Panc1 (cell line): ENCODE measurements around the gene ZNF208. TPM values are rescaled to one million over a fixed set of nuclear protein-coding genes. Genes with fewer than 3 reads are reported as not detected.

ENCODE experiments used
- ATAC-seq: fragments of 200-7000 bp; cut with Tn5 transposase; 2 replicates; pipeline ENCODE4 v1.9.1; 2020; ENCODE audit warnings: mild to moderate bottlenecking, moderate library complexity
- BruUV-seq: library from RNA; stranded (reverse); fragments of 400-500 nt; replicated peaks from 2 replicates; lab custom pipeline; 2021; lab: Mats Ljungman, UMichigan
- CTCF ChIA-PET: fragments of 300-600 bp; sonication (Branson Sonifier 250); formaldehyde crosslinking; loops from one replicate; lab custom pipeline; 2022; ENCODE audit warnings: antibody characterized with exemption; lab: Charles Lee
- POLR2A ChIA-PET: fragments of 300-600 bp; sonication (Branson Sonifier 250); formaldehyde crosslinking; loops from one replicate; lab custom pipeline; 2022; ENCODE audit warnings: antibody characterized with exemption; lab: Charles Lee
- DNase-seq: peaks from one replicate; pipeline ENCODE4 v3.0.0-alpha.2; 2010; ENCODE audit warnings: low read depth, low spot score
- H3K27ac ChIP-seq: 2 replicates; pipeline ENCODE4 v1.5.1; 2011; ENCODE audit warnings: mild to moderate bottlenecking, low read length, inconsistent platforms
- H3K27me3 ChIP-seq: fragments of 200-500 bp; sonication (Bioruptor generic); 2 replicates; pipeline ENCODE4 v1.6.0; 2014; ENCODE audit warnings: low read length, inconsistent platforms; ENCODE audit not compliant: control insufficient read depth, insufficient read depth
- H3K36me3 ChIP-seq: fragments of 200-500 bp; sonication (Bioruptor generic); 2 replicates; pipeline ENCODE4 v1.5.1; 2014; ENCODE audit warnings: inconsistent platforms, mild to moderate bottlenecking, low read length, moderate library complexity; ENCODE audit not compliant: control insufficient read depth, insufficient read depth
- H3K4me1 ChIP-seq: 2 replicates; pipeline ENCODE4 v1.5.1; 2011; ENCODE audit warnings: inconsistent platforms, mild to moderate bottlenecking, low read length, moderate library complexity; ENCODE audit not compliant: control insufficient read depth, insufficient read depth
- H3K4me3 ChIP-seq, 2 experiments: 2 replicates each; pipeline ENCODE4 v1.5.1; 2011 to 2012; ENCODE audit warnings: low read depth in 2 of 2, low read length in 2 of 2, mild to moderate bottlenecking in 2 of 2, inconsistent platforms in 1 of 2, moderate library complexity in 1 of 2
- H3K9me3 ChIP-seq: fragments of 200-500 bp; sonication (Bioruptor generic); 2 replicates; pipeline ENCODE4 v1.5.1; 2014; ENCODE audit warnings: low read depth, mild to moderate bottlenecking, inconsistent platforms, low read length, moderate library complexity; ENCODE audit not compliant: control insufficient read depth, insufficient read depth
- CTCF ChIP-seq: fragments of 450-650 bp; IDR thresholded peaks from 2 replicates; pipeline ENCODE4 v1.5.1; 2017; ENCODE audit warnings: mild to moderate bottlenecking
- POLR2AphosphoS5 ChIP-seq: IDR thresholded peaks from 2 replicates; pipeline ENCODE4 v1.6.1; 2012; ENCODE audit warnings: mild to moderate bottlenecking, low read depth, low read length, moderate library complexity
- REST ChIP-seq, 2 experiments: IDR thresholded peaks; 2 replicates each; pipeline ENCODE4 v1.6.1; 2011 to 2012; ENCODE audit warnings: low read depth in 2 of 2, control low read depth in 1 of 2, low read length in 1 of 2, mild to moderate bottlenecking in 1 of 2, moderate library complexity in 1 of 2; ENCODE audit not compliant: insufficient read depth in 1 of 2
- SIN3A ChIP-seq: IDR thresholded peaks from 2 replicates; pipeline ENCODE4 v1.6.1; 2012; ENCODE audit warnings: low read depth, mild to moderate bottlenecking, low read length, moderate library complexity, borderline replicate concordance; ENCODE audit not compliant: insufficient read depth
- TCF7L2 ChIP-seq: IDR thresholded peaks from 2 replicates; pipeline ENCODE4 v1.6.1; 2011; ENCODE audit warnings: mild to moderate bottlenecking, low read depth, low read length, inconsistent platforms
- in situ Hi-C: cut with HindIII; loops from 2 replicates; pipeline ENCODE4 v1.10.0; 2016; ENCODE audit warnings: low sequenced_read_pairs, low pct_unique_long_range_greater_than_20kb
- intact Hi-C: fragments of 100-400 bp; cut with micrococcal nuclease; formaldehyde crosslinking; loops from one replicate; pipeline ENCODE4 v1.10.0; 2022; ENCODE audit not compliant: unreplicated experiment
- total RNA-seq: library from RNA; stranded (reverse); gene quantifications from one replicate; pipeline ENCODE4 v1.2.1, GENCODE V29; 2021; ENCODE audit not compliant: unreplicated experiment

The ZNF208 gene
- total RNA-seq, 1 experiment from 2014 or later: not detected

- ChIA-PET POLR2A (no interaction called here), CTCF (no interaction called here)
- H3K4me1 ChIP-seq: no peaks in the 10 kb centered on the region
- TF ChIP-seq POLR2AphosphoS5 (no peak), CTCF (no peak), REST (IDR thresholded peaks at IDR 0.05; ENCODE audit: insufficient read depth in 1 of 2, low read depth in 2 of 2, low read length in 1 of 2) (no peak), TCF7L2 (no peak), SIN3A (no peak)
- intact Hi-C loops: no loop called here
- no peak overlapping the region for H3K4me3 ChIP-seq
- no peak overlapping the region for H3K27ac ChIP-seq
- no peak for DNase-seq
- ATAC-seq: no peak
- no peaks in the 10 kb centered on the region for H3K36me3 ChIP-seq
- H3K27me3 ChIP-seq: no peaks in the 10 kb centered on the region
- H3K9me3 ChIP-seq: no peaks in the 10 kb centered on the region
- in situ Hi-C loops: no loop called here
- no TSS peak for BruUV-seq
These were observed 76.6 kb downstream of the ZNF208 start for GRCh38 chr19:21934131-21934530.

- in situ Hi-C loops (no loop called here), intact Hi-C loops (no loop called here)
- Histone ChIP-seq H3K27ac (no peak overlapping the region), H3K4me3 (no peak overlapping the region), H3K4me1 (no peaks in the 10 kb centered on the region), H3K36me3 (no peaks in the 10 kb centered on the region), H3K9me3 (no peaks in the 10 kb centered on the region), H3K27me3 (no peaks in the 10 kb centered on the region)
- ATAC-seq: no peak
- POLR2A ChIA-PET: no interaction called here
- no peak for DNase-seq
- no TSS peak for BruUV-seq
- CTCF ChIA-PET: no interaction called here
- TF ChIP-seq CTCF (no peak), REST (IDR thresholded peaks at IDR 0.05; ENCODE audit: insufficient read depth in 1 of 2, low read depth in 2 of 2, low read length in 1 of 2) (no peak), POLR2AphosphoS5 (no peak), TCF7L2 (no peak), SIN3A (no peak)
These were observed 88.5 kb downstream of the ZNF208 start for GRCh38 chr19:21922276-21922675.
